ENCODE data around the gene ILF2. TPM values are rescaled to one million over a fixed set of nuclear protein-coding genes. Genes with fewer than 3 reads are reported as not detected.

Gene ILF2
- total and polyA plus RNA-seq, 2 of the 13 experiments (the other 11 are each of a cell fraction or from before 2014, with no cell fraction given): 292 to 366 TPM

- TF ChIP-seq LCORL (IDR thresholded peaks at IDR 0.05): no peak
- peak; percentile 80 for TF ChIP-seq LCORL (CRISPR knock-in tag; IDR thresholded peaks at IDR 0.05)
- TF ChIP-seq MXI1 (IDR thresholded peaks at IDR 0.05; ENCODE audit: borderline replicate concordance, low read depth, low read length): no peak; the same call in 2 of the 3 replicates
- no peak for TF ChIP-seq ZNF720 (CRISPR knock-in tag; IDR thresholded peaks at IDR 0.05)
- TF ChIP-seq E2F1 (CRISPR knock-in tag; IDR thresholded peaks at IDR 0.05): peak; percentile 81; the same call in 1 of the 2 replicates
- TF ChIP-seq GLI4 (CRISPR knock-in tag; IDR thresholded peaks at IDR 0.05; ENCODE audit: borderline replicate concordance): no peak
- TF ChIP-seq ZSCAN12 (CRISPR knock-in tag; IDR thresholded peaks at IDR 0.05): 0 out of 2 replicates have a peak, but pooled peaks have one; percentile 42
- TF ChIP-seq ZGPAT (CRISPR knock-in tag; IDR thresholded peaks at IDR 0.05): peak; percentile 82
- TF ChIP-seq TCF7L2 (IDR thresholded peaks at IDR 0.05; ENCODE audit: low read depth, low read length): no peak
- TF ChIP-seq PAXIP1 (CRISPR knock-in tag; conservative IDR thresholded peaks at IDR 0.05): peak; percentile 56
- peak; percentile 42; the same call in 1 of the 2 replicates for TF ChIP-seq CBX5 (CRISPR knock-in tag; IDR thresholded peaks at IDR 0.05; ENCODE audit: borderline replicate concordance)
- TF ChIP-seq ZNF503 (CRISPR knock-in tag; IDR thresholded peaks at IDR 0.05): peak; percentile 48; the same call in 1 of the 2 replicates
- peak; percentile 74 for TF ChIP-seq MED8 (CRISPR knock-in tag; IDR thresholded peaks at IDR 0.05; ENCODE audit: insufficient replicate concordance)
- peak; percentile 76 for TF ChIP-seq HCFC1 (IDR thresholded peaks at IDR 0.05; ENCODE audit: low read depth, low read length)
- TF ChIP-seq ZNF331 (CRISPR knock-in tag; IDR thresholded peaks at IDR 0.05): peak; percentile 29; the same call in 1 of the 2 replicates
- peak; percentile 58 for TF ChIP-seq ZMYM4 (CRISPR knock-in tag; IDR thresholded peaks at IDR 0.05)
- 0 out of 2 replicates have a peak, but pooled peaks have one; percentile 35 for TF ChIP-seq ZNF776 (CRISPR knock-in tag; IDR thresholded peaks at IDR 0.05)
Measured at GRCh38 chr1:153658400-153659174, 12.2 kb downstream of the ILF2 start, which contains the start of gene SNAPIN (continued).
